Measurements from ENCODE around the gene TLK1. TPM values are rescaled to one million over a fixed set of nuclear protein-coding genes. Genes with fewer than 3 reads are reported as not detected.

TLK1 gene
- total and polyA plus RNA-seq, 9 of the 15 experiments (the other 6 are each of a cell fraction or from before 2014, with no cell fraction given): 20.2 to 101 (median 40.5) TPM

DNA sequence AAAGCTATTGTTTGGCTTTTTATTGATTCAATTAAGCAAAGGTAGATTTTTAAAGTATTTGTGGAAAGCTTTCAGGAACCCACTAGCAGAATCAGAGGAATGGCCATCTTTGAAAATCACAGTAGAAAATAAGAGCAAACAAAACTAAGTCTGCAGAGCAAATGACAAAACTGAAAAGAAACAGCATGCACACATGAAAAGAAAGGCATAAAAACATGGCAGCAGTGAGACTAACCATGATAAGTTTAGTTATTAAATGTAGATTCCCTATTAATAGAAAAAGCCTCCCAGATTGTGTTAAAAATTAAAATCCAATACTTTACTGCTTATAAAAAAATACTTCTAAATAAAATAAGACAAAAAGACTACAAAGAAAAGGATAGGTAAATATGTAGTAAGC is 9.1 kb upstream of the TLK1 start (continued):
- TF ChIP-seq, protein P1, sequence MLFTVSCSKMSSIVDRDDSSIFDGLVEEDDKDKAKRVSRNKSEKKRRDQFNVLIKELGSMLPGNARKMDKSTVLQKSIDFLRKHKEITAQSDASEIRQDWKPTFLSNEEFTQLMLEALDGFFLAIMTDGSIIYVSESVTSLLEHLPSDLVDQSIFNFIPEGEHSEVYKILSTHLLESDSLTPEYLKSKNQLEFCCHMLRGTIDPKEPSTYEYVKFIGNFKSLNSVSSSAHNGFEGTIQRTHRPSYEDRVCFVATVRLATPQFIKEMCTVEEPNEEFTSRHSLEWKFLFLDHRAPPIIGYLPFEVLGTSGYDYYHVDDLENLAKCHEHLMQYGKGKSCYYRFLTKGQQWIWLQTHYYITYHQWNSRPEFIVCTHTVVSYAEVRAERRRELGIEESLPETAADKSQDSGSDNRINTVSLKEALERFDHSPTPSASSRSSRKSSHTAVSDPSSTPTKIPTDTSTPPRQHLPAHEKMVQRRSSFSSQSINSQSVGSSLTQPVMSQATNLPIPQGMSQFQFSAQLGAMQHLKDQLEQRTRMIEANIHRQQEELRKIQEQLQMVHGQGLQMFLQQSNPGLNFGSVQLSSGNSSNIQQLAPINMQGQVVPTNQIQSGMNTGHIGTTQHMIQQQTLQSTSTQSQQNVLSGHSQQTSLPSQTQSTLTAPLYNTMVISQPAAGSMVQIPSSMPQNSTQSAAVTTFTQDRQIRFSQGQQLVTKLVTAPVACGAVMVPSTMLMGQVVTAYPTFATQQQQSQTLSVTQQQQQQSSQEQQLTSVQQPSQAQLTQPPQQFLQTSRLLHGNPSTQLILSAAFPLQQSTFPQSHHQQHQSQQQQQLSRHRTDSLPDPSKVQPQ (CRISPR knock-in tag; IDR thresholded peaks at IDR 0.05; ENCODE audit: borderline replicate concordance): no peak
- TF ChIP-seq ZNF408 (CRISPR knock-in tag; IDR thresholded peaks at IDR 0.05; ENCODE audit: low read depth) (no peak), PHTF2 (CRISPR knock-in tag; IDR thresholded peaks at IDR 0.05) (no peak), ZNF133 (CRISPR knock-in tag; IDR thresholded peaks at IDR 0.05) (no peak), PTRF (tag; IDR thresholded peaks at IDR 0.05) (no peak), IRF2 (CRISPR knock-in tag; IDR thresholded peaks at IDR 0.05) (no peak)
- TF ChIP-seq, protein P2, sequence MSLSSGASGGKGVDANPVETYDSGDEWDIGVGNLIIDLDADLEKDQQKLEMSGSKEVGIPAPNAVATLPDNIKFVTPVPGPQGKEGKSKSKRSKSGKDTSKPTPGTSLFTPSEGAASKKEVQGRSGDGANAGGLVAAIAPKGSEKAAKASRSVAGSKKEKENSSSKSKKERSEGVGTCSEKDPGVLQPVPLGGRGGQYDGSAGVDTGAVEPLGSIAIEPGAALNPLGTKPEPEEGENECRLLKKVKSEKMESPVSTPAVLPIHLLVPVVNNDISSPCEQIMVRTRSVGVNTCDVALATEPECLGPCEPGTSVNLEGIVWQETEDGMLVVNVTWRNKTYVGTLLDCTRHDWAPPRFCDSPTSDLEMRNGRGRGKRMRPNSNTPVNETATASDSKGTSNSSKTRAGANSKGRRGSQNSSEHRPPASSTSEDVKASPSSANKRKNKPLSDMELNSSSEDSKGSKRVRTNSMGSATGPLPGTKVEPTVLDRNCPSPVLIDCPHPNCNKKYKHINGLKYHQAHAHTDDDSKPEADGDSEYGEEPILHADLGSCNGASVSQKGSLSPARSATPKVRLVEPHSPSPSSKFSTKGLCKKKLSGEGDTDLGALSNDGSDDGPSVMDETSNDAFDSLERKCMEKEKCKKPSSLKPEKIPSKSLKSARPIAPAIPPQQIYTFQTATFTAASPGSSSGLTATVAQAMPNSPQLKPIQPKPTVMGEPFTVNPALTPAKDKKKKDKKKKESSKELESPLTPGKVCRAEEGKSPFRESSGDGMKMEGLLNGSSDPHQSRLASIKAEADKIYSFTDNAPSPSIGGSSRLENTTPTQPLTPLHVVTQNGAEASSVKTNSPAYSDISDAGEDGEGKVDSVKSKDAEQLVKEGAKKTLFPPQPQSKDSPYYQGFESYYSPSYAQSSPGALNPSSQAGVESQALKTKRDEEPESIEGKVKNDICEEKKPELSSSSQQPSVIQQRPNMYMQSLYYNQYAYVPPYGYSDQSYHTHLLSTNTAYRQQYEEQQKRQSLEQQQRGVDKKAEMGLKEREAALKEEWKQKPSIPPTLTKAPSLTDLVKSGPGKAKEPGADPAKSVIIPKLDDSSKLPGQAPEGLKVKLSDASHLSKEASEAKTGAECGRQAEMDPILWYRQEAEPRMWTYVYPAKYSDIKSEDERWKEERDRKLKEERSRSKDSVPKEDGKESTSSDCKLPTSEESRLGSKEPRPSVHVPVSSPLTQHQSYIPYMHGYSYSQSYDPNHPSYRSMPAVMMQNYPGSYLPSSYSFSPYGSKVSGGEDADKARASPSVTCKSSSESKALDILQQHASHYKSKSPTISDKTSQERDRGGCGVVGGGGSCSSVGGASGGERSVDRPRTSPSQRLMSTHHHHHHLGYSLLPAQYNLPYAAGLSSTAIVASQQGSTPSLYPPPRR (CRISPR knock-in tag; IDR thresholded peaks at IDR 0.05; ENCODE audit: borderline replicate concordance): no peak

All from K562 (cell line).